Measurements from ENCODE around the gene DRD5. TPM values are rescaled to one million over a fixed set of nuclear protein-coding genes. Genes with fewer than 3 reads are reported as not detected.

The DRD5 gene
- total RNA-seq, 1 donor from 2014 or later = not detected

GRCh38 chr4:9808077-9808476 is 26.6 kb downstream of the DRD5 start:
- intact Hi-C loops (cut with DNase I) = no loop called here
- Histone ChIP-seq H3K27ac (no peak overlapping the region), H3K27me3 (no peaks in the 10 kb centered on the region), H3K4me3 (no peak overlapping the region), H3K36me3 (no peaks in the 10 kb centered on the region), H3K4me1 (no peaks in the 10 kb centered on the region), H3K9me3 (no peaks in the 10 kb centered on the region)
- TF ChIP-seq, protein P1, sequence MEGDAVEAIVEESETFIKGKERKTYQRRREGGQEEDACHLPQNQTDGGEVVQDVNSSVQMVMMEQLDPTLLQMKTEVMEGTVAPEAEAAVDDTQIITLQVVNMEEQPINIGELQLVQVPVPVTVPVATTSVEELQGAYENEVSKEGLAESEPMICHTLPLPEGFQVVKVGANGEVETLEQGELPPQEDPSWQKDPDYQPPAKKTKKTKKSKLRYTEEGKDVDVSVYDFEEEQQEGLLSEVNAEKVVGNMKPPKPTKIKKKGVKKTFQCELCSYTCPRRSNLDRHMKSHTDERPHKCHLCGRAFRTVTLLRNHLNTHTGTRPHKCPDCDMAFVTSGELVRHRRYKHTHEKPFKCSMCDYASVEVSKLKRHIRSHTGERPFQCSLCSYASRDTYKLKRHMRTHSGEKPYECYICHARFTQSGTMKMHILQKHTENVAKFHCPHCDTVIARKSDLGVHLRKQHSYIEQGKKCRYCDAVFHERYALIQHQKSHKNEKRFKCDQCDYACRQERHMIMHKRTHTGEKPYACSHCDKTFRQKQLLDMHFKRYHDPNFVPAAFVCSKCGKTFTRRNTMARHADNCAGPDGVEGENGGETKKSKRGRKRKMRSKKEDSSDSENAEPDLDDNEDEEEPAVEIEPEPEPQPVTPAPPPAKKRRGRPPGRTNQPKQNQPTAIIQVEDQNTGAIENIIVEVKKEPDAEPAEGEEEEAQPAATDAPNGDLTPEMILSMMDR (IDR thresholded peaks at IDR 0.05) = no peak
- DNase-seq (ENCODE audit: low spot score in 2 of 2) = no peak

DNA sequence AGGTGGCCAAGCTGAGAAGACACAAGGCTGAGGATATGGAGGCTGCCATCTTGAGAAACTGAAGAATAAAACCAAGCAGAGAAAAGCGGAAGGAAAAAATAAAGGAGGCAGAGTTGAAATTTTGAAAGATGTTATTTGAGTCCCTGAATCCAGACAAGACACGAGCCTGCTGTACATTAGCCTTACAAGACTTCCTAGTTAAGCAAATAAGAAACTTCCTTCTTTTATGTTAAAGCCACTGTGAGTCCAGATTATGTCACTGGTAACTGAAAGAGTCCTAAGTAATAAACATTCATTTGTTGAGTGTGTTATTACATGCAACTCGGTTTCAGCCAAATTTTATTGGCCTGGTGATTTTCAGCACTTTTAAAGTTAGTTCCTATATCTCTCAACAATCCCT is 30.4 kb downstream of the DRD5 start:
- no peak for DNase-seq (ENCODE audit: low spot score in 2 of 2)
- Histone ChIP-seq H3K36me3 (no peaks in the 10 kb centered on the region), H3K9me3 (no peaks in the 10 kb centered on the region), H3K27ac (no peak overlapping the region), H3K4me3 (no peak overlapping the region), H3K27me3 (no peaks in the 10 kb centered on the region), H3K4me1 (no peaks in the 10 kb centered on the region)
- intact Hi-C loops (cut with DNase I) = no loop called here
- TF ChIP-seq, protein P1 (IDR thresholded peaks at IDR 0.05) = no peak

- no peaks in the 10 kb centered on the region for H3K9me3 ChIP-seq
Observed at GRCh38 chr4:9812501-9813340, 31.3 kb downstream of the DRD5 start.

GRCh38 chr4:9816285-9816684 is 34.9 kb downstream of the DRD5 start:
- no peak overlapping the region for H3K4me3 ChIP-seq
- no peak overlapping the region for H3K27ac ChIP-seq
- TF ChIP-seq, protein P1 (IDR thresholded peaks at IDR 0.05) = no peak
- no peaks in the 10 kb centered on the region for H3K27me3 ChIP-seq
- intact Hi-C loops (cut with DNase I) = no loop called here
- no peaks in the 10 kb centered on the region for H3K9me3 ChIP-seq
- H3K4me1 ChIP-seq = no peaks in the 10 kb centered on the region
- no peak for DNase-seq (ENCODE audit: low spot score in 2 of 2)
- no peaks in the 10 kb centered on the region for H3K36me3 ChIP-seq

More at GRCh38 chr4:9812501-9813340, 31.3 kb downstream of the DRD5 start:
- no peak overlapping the region for H3K4me3 ChIP-seq
- no peaks in the 10 kb centered on the region for H3K36me3 ChIP-seq
- intact Hi-C loops (cut with DNase I) = no loop called here
- H3K27ac ChIP-seq = no peak overlapping the region
- DNase-seq (ENCODE audit: low spot score in 2 of 2) = no peak
- no peaks in the 10 kb centered on the region for H3K4me1 ChIP-seq
- H3K27me3 ChIP-seq = no peaks in the 10 kb centered on the region
- TF ChIP-seq, protein P1 (IDR thresholded peaks at IDR 0.05) = no peak

DNA sequence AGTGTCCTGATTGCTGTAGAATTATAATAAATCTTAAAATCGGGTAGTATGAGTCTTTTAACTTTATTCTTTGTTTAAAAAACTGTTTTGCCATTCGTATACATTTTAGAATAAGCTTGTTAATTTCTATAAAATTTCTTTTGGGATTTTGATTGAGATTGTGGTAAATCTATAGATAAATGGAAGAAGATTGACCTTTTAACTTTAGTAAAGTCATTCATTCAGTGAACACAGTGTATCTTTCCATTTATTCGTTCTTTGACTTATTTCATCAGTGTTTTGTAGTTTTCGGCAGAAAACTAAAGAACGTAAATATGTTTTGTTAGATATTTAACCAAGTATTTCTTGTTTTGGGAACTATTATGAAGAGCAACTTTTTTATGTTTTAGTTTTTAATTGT is 38.9 kb downstream of the DRD5 start:
- TF ChIP-seq, protein P1 (IDR thresholded peaks at IDR 0.05) = no peak
- H3K27me3 ChIP-seq = no peaks in the 10 kb centered on the region
- no peaks in the 10 kb centered on the region for H3K36me3 ChIP-seq
- no peak overlapping the region for H3K4me3 ChIP-seq
- intact Hi-C loops (cut with DNase I) = no loop called here
- DNase-seq (ENCODE audit: low spot score in 2 of 2) = no peak
- no peaks in the 10 kb centered on the region for H3K4me1 ChIP-seq
- no peaks in the 10 kb centered on the region for H3K9me3 ChIP-seq
- H3K27ac ChIP-seq = no peak overlapping the region

Measured in ascending aorta (tissue), 2 donors.